H1 (cell line): ENCODE results near the gene OPHN1. TPM values are rescaled to one million over a fixed set of nuclear protein-coding genes. Genes with fewer than 3 reads are reported as not detected.
"Not testable (repeated sequence)": the region's sequence is repeated elsewhere in the genome, so short reads cannot be mapped to it uniquely, and the experiment has no call there.

Source experiments
- CTCF ChIA-PET: fragments of 300-600 bp; sonication (Branson Sonifier 250); formaldehyde crosslinking; loops from one replicate; lab custom pipeline; 2021; ENCODE audit not compliant: partially characterized antibody; lab: Charles Lee
- POLR2A ChIA-PET: fragments of 300-600 bp; sonication (Branson Sonifier 250); formaldehyde crosslinking; loops from one replicate; lab custom pipeline; 2021; ENCODE audit warnings: inconsistent platforms; ENCODE audit not compliant: partially characterized antibody; lab: Charles Lee
- DNase-seq, 2 experiments: peaks; one replicate each; pipeline versions ENCODE4 v3.0.0 to v3.0.0-alpha.2; 2010 to 2022; ENCODE audit warnings: low spot score in 2 of 2, low read depth in 1 of 2, mixed read lengths in 1 of 2
- FAIRE-seq: peaks from 2 replicates; lab custom pipeline; 2011; peaks lifted over from hg19 to GRCh38; lab: Jason Lieb, UNC
- H2AFZ ChIP-seq: 2 replicates; pipeline ENCODE4 v1.8.1; 2012; ENCODE audit warnings: low read length, inconsistent platforms
- H2AK5ac ChIP-seq: 2 replicates; pipeline ENCODE4 v1.6.1; 2013; ENCODE audit warnings: low read depth, low read length
- H2BK120ac ChIP-seq: replicated peaks from 2 replicates; pipeline ENCODE3; 2013; ENCODE audit warnings: low read depth, low read length, inconsistent platforms
- H2BK12ac ChIP-seq: 2 replicates; pipeline ENCODE4 v1.6.1; 2013; ENCODE audit warnings: low read depth, low read length
- H2BK15ac ChIP-seq: 2 replicates; pipeline ENCODE4 v1.6.1; 2013; ENCODE audit warnings: low read length
- H2BK20ac ChIP-seq: 2 replicates; pipeline ENCODE4 v1.6.1; 2013; ENCODE audit warnings: low read length
- H2BK5ac ChIP-seq: 2 replicates; pipeline ENCODE4 v1.6.1; 2013; ENCODE audit warnings: low read depth, low read length
- H3K14ac ChIP-seq: 2 replicates; pipeline ENCODE4 v1.6.1; 2013; ENCODE audit warnings: inconsistent platforms; ENCODE audit not compliant: insufficient read length
- H3K18ac ChIP-seq: 2 replicates; pipeline ENCODE4 v1.6.1; 2013; ENCODE audit warnings: low read length; ENCODE audit errors: extremely low read depth
- H3K23ac ChIP-seq: 2 replicates; pipeline ENCODE4 v1.6.1; 2013; ENCODE audit warnings: inconsistent platforms; ENCODE audit not compliant: insufficient read length
- H3K23me2 ChIP-seq: 2 replicates; pipeline ENCODE4 v1.6.1; 2013; ENCODE audit warnings: low read depth, low read length
- H3K27ac ChIP-seq: 2 replicates; pipeline ENCODE4 v1.6.1; 2011; ENCODE audit warnings: low read depth, low read length, inconsistent platforms
- H3K27me3 ChIP-seq, 4 experiments: replicated peaks in 1 of 4; 1 replicate in 1 of 4; 2 replicates in 3 of 4; pipeline versions ENCODE4 v1.6.1 to v1.8.1; 2011 to 2013; ENCODE audit warnings: low read length in 3 of 4, mild to moderate bottlenecking in 3 of 4, inconsistent platforms in 2 of 4, mixed read lengths in 2 of 4, moderate library complexity in 1 of 4; ENCODE audit not compliant: control insufficient read depth in 3 of 4, insufficient read depth in 3 of 4; ENCODE audit errors: extremely low read depth in 1 of 4
- H3K36me3 ChIP-seq, 4 experiments: 2 replicates each; pipeline versions ENCODE4 v1.6.1 to v1.8.1; 2011 to 2013; ENCODE audit warnings: mild to moderate bottlenecking in 4 of 4, low read length in 3 of 4, moderate library complexity in 2 of 4, control low read depth in 1 of 4, inconsistent platforms in 1 of 4; ENCODE audit not compliant: insufficient read depth in 4 of 4, control insufficient read depth in 2 of 4
- H3K4ac ChIP-seq: replicated peaks from 2 replicates; pipeline ENCODE3; 2013; ENCODE audit warnings: low read length, low read depth, mixed read lengths, inconsistent platforms; ENCODE audit not compliant: insufficient read length
- H3K4me1 ChIP-seq, 4 experiments: replicated peaks in 1 of 4; 1 replicate in 1 of 4; 2 replicates in 3 of 4; pipeline versions ENCODE4 v1.6.1 to v1.8.1; 2011 to 2013; ENCODE audit warnings: low read length in 3 of 4, inconsistent platforms in 2 of 4, mixed read lengths in 1 of 4; ENCODE audit not compliant: insufficient read depth in 4 of 4, control insufficient read depth in 3 of 4
- H3K4me2 ChIP-seq, 2 experiments: 2 replicates each; pipeline versions ENCODE4 v1.6.1 to v1.8.1; 2011 to 2013; ENCODE audit warnings: low read depth in 2 of 2, low read length in 2 of 2, control low read depth in 1 of 2, inconsistent platforms in 1 of 2, mild to moderate bottlenecking in 1 of 2; ENCODE audit not compliant: insufficient read depth in 1 of 2
- H3K4me3 ChIP-seq, 4 experiments: fragments of 200-600, 300-600 bp in 1 of 4; sonication (generic), shearing (Covaris generic), sonication (Bioruptor Twin) in 1 of 4; 2 replicates each; pipeline versions ENCODE4 v1.5.1 to v1.8.1; 2011 to 2016; ENCODE audit warnings: low read length in 4 of 4, low read depth in 3 of 4, control low read depth in 2 of 4, inconsistent platforms in 2 of 4, mild to moderate bottlenecking in 2 of 4, mixed read lengths in 1 of 4, moderate library complexity in 1 of 4; ENCODE audit not compliant: insufficient read depth in 2 of 4; ENCODE audit errors: extremely low read depth in 1 of 4
- H3K56ac ChIP-seq: replicated peaks from 2 replicates; pipeline ENCODE3; 2013; ENCODE audit warnings: low read depth, mild to moderate bottlenecking, mixed read lengths, low read length, inconsistent platforms; ENCODE audit not compliant: insufficient read length
- H3K79me1 ChIP-seq: 2 replicates; pipeline ENCODE4 v1.6.1; 2013; ENCODE audit warnings: low read depth, low read length, control low read depth
- H3K79me2 ChIP-seq, 2 experiments: 2 replicates each; pipeline versions ENCODE4 v1.6.1 to v1.8.1; 2012 to 2013; ENCODE audit warnings: low read length in 2 of 2, mild to moderate bottlenecking in 2 of 2, inconsistent platforms in 1 of 2; ENCODE audit not compliant: insufficient read depth in 2 of 2, control insufficient read depth in 1 of 2
- H3K9ac ChIP-seq, 4 experiments: replicated peaks in 1 of 4; 1 replicate in 1 of 4; 2 replicates in 3 of 4; pipeline versions ENCODE4 v1.6.1 to v1.8.1; 2011 to 2013; ENCODE audit warnings: low read depth in 3 of 4, low read length in 3 of 4, control low read depth in 2 of 4, mild to moderate bottlenecking in 2 of 4, moderate library complexity in 2 of 4, inconsistent platforms in 1 of 4; ENCODE audit errors: extremely low read depth in 1 of 4
- H3K9me3 ChIP-seq, 2 experiments: 2 replicates each; pipeline versions ENCODE4 v1.6.1 to v1.8.1; 2012 to 2013; ENCODE audit warnings: mild to moderate bottlenecking in 2 of 2, moderate library complexity in 2 of 2, control low read depth in 1 of 2, inconsistent platforms in 1 of 2, low read depth in 1 of 2, low read length in 1 of 2, mixed read lengths in 1 of 2; ENCODE audit not compliant: insufficient read depth in 2 of 2
- H4K20me1 ChIP-seq, 2 experiments: replicated peaks in 1 of 2; 2 replicates each; pipeline versions ENCODE3 to v1.8.1; 2011 to 2013; ENCODE audit warnings: inconsistent platforms in 2 of 2, low read length in 2 of 2, mild to moderate bottlenecking in 1 of 2; ENCODE audit not compliant: insufficient read depth in 2 of 2, control insufficient read depth in 1 of 2
- H4K5ac ChIP-seq: 2 replicates; pipeline ENCODE4 v1.6.1; 2013; ENCODE audit warnings: low read length, low read depth, mixed read lengths, inconsistent platforms; ENCODE audit not compliant: insufficient read length
- H4K8ac ChIP-seq: 2 replicates; pipeline ENCODE4 v1.8.0; 2013; ENCODE audit warnings: mild to moderate bottlenecking, moderate library complexity, low read length, inconsistent platforms; ENCODE audit not compliant: insufficient read depth; ENCODE audit errors: extremely low read depth
- H4K91ac ChIP-seq: replicated peaks from 2 replicates; pipeline ENCODE3; 2013; ENCODE audit warnings: low read length, mixed read lengths, inconsistent platforms; ENCODE audit not compliant: insufficient read length
- WGBS, 2 experiments: shearing (Covaris generic) in 1 of 2; methylation state at CpG; one replicate each; pipeline versions ENCODE4 v1.1.6 to v1.1.7; 2013 to 2015; ENCODE audit warnings: low lambda C conversion rate in 2 of 2, mixed read lengths in 2 of 2, inconsistent platforms in 1 of 2, low coverage in 1 of 2, missing lambda C conversion rate in 1 of 2; ENCODE audit not compliant: insufficient replicate concordance in 2 of 2, insufficient coverage in 1 of 2, insufficient read length in 1 of 2; ENCODE audit errors: extremely low coverage in 1 of 2, missing lambda C conversion rate in 1 of 2; 5-methylcytosine and 5-hydroxymethylcytosine counted together
- polyA plus RNA-seq, 7 experiments: library from polyadenylated mRNA; depleted of rRNA in 3 of 7; stranded (reverse) in 5 of 7; unstranded in 2 of 7; fragments of >200 nt in 5 of 7; fragments of 200-250 nt in 2 of 7; gene quantifications; 1 replicate in 5 of 7; 2 replicates in 1 of 7; 4 replicates in 1 of 7; pipeline versions ENCODE4 v1.2.1 to v1.2.3, GENCODE V29; 2011 to 2013; ENCODE audit warnings: missing spikeins in 2 of 7, mixed read lengths in 2 of 7
- total RNA-seq: library from RNA; stranded (reverse); fragmentation: NEBNext Ultra II Directional; extraction: Animal tissue kit (Norgen Biotek cat#: 25700); gene quantifications from 2 replicates; pipeline ENCODE4 v1.2.1, GENCODE V29; 2021

Gene OPHN1
- total and polyA plus RNA-seq, 2 of the 8 experiments (the other 6 are each of a cell fraction or from before 2014, with no cell fraction given): 1.2 to 3.5 TPM

DNA sequence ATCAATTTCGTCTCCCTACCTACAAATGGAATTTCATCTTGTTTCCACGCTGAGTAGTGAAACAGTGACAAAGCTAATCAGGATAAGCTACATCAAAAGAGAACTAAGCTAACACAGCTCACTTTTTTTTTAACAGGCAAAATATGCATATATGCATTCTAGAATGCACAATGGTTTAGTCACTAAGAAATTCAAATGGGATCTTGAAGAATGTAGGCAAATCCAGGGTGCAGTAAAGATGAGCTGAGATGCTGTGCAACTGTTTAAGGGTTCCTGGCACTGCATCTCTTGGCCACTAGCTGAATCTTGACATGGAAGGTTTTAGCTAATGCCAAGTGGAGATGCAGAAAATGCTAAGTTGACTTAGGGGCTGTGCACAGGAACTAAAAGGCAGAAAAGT, 363.2 kb downstream of the OPHN1 start:
- H2BK12ac ChIP-seq, H3K56ac ChIP-seq, H3K79me1 ChIP-seq, H2AFZ ChIP-seq, H2BK15ac ChIP-seq, H3K18ac ChIP-seq, H2BK5ac ChIP-seq, H3K9ac ChIP-seq, H3K27ac ChIP-seq, H3K4ac ChIP-seq, H3K23ac ChIP-seq, H2BK120ac ChIP-seq, H3K14ac ChIP-seq, CTCF ChIA-PET, H3K4me1 ChIP-seq, H4K91ac ChIP-seq, DNase-seq, H4K5ac ChIP-seq, POLR2A ChIA-PET, H3K79me2 ChIP-seq, FAIRE-seq, H3K27me3 ChIP-seq, H2AK5ac ChIP-seq, H2BK20ac ChIP-seq, H4K8ac ChIP-seq, H3K36me3 ChIP-seq, H3K9me3 ChIP-seq, H3K4me2 ChIP-seq, H3K23me2 ChIP-seq, H3K4me3 ChIP-seq, H4K20me1 ChIP-seq: not testable (repeated sequence)
- WGBS, 2 experiments: 86% methylated on average over 2 of the region's 2 CpGs; no CpG with 5 or more reads in 1 of the 2 experiments
